OCI-LY7 (cell line): Measurements from ENCODE around the gene PPM1L.

Experiments
- CTCF ChIP-seq: fragments of 200-600 bp; sonication (generic); conservative IDR thresholded peaks from 2 replicates; pipeline ENCODE4 v1.5.1; 2014; ENCODE audit warnings: mild to moderate bottlenecking, antibody characterized with exemption, low read length, moderate library complexity, mixed read lengths
- EZH2phosphoT487 ChIP-seq: fragments of 200-600 bp; sonication (generic); IDR thresholded peaks from 2 replicates; pipeline ENCODE4 v1.6.1; 2018; ENCODE audit warnings: low read depth, borderline replicate concordance, mild to moderate bottlenecking, mixed run types, antibody characterized with exemption, low read length, moderate library complexity, mixed read lengths

GRCh38 chr3:161064413-161064812 lies 308.4 kb downstream of the PPM1L start:
- no peak for TF ChIP-seq EZH2phosphoT487
- no peak for TF ChIP-seq CTCF
